ENCODE results near the gene TRIM43.
"Not testable (repeated sequence)": the region's sequence is repeated elsewhere in the genome, so short reads cannot be mapped to it uniquely, and the experiment has no call there.

Gene TRIM43

GRCh38 chr2:95591701-95592100 is at the start of gene TRIM43:
TSS of gene TRIM43 (plus strand) at chr2:95592001. CDS start at chr2:95594024, 2,023 bp downstream.
- not testable (repeated sequence) for DNase-seq (ENCODE audit: low read depth in 2 of 3, low spot score in 2 of 3)

- DNase-seq (ENCODE audit: low read depth in 2 of 3, low spot score in 2 of 3), result no peak
Observed at GRCh38 chr2:95551055-95551568, 40.7 kb upstream of the TRIM43 start.

GRCh38 chr2:95552911-95553310 is 38.9 kb upstream of the TRIM43 start:
- DNase-seq (ENCODE audit: low read depth in 2 of 3, low spot score in 2 of 3), result no peak

GRCh38 chr2:95569170-95569569 is 22.6 kb upstream of the TRIM43 start:
- no peak for DNase-seq (ENCODE audit: low read depth in 2 of 3, low spot score in 2 of 3)

- DNase-seq (ENCODE audit: low read depth in 2 of 3, low spot score in 2 of 3), result no peak
Observed at GRCh38 chr2:95573866-95574265, 17.9 kb upstream of the TRIM43 start.

GRCh38 chr2:95574506-95574905 is 17.3 kb upstream of the TRIM43 start:
- DNase-seq (ENCODE audit: low read depth in 2 of 3, low spot score in 2 of 3), result no peak

GRCh38 chr2:95575857-95576256 is 15.9 kb upstream of the TRIM43 start:
- no peak for DNase-seq (ENCODE audit: low read depth in 2 of 3, low spot score in 2 of 3)

GRCh38 chr2:95578539-95578938 is 13.3 kb upstream of the TRIM43 start:
- DNase-seq (ENCODE audit: low read depth in 2 of 3, low spot score in 2 of 3), result no peak

- not testable (repeated sequence) for DNase-seq (ENCODE audit: low read depth in 2 of 3, low spot score in 2 of 3)
Observed at GRCh38 chr2:95583545-95583944, 8.3 kb upstream of the TRIM43 start.

GRCh38 chr2:95584321-95584720 is 7.5 kb upstream of the TRIM43 start:
- not testable (repeated sequence) for DNase-seq (ENCODE audit: low read depth in 2 of 3, low spot score in 2 of 3)

GRCh38 chr2:95589777-95590536 is 1.8 kb upstream of the TRIM43 start:
- DNase-seq (ENCODE audit: low read depth in 2 of 3, low spot score in 2 of 3), result not testable (repeated sequence)

- not testable (repeated sequence) for DNase-seq (ENCODE audit: low read depth in 2 of 3, low spot score in 2 of 3)
Observed at GRCh38 chr2:95592973-95593372, 1.2 kb downstream of the TRIM43 start.

- DNase-seq (ENCODE audit: low read depth in 2 of 3, low spot score in 2 of 3), result not testable (repeated sequence)
Observed at GRCh38 chr2:95595012-95595411, 3.2 kb downstream of the TRIM43 start.

GRCh38 chr2:95601301-95601700 is 9.5 kb downstream of the TRIM43 start:
- DNase-seq (ENCODE audit: low read depth in 2 of 3, low spot score in 2 of 3), result not testable (repeated sequence)

GRCh38 chr2:95602146-95602545 is 10.3 kb downstream of the TRIM43 start:
- not testable (repeated sequence) for DNase-seq (ENCODE audit: low read depth in 2 of 3, low spot score in 2 of 3)

- not testable (repeated sequence) for DNase-seq (ENCODE audit: low read depth in 2 of 3, low spot score in 2 of 3)
Observed at GRCh38 chr2:95608356-95608755, 16.6 kb downstream of the TRIM43 start.

- not testable (repeated sequence) for DNase-seq (ENCODE audit: low read depth in 2 of 3, low spot score in 2 of 3)
Observed at GRCh38 chr2:95609764-95610163, 18.0 kb downstream of the TRIM43 start.

- DNase-seq (ENCODE audit: low read depth in 2 of 3, low spot score in 2 of 3), result not testable (repeated sequence)
Observed at GRCh38 chr2:95613048-95613447, 21.2 kb downstream of the TRIM43 start.

GRCh38 chr2:95622728-95623127 is 30.9 kb downstream of the TRIM43 start:
- not testable (repeated sequence) for DNase-seq (ENCODE audit: low read depth in 2 of 3, low spot score in 2 of 3)

- DNase-seq (ENCODE audit: low read depth in 2 of 3, low spot score in 2 of 3), result not testable (repeated sequence)
Observed at GRCh38 chr2:95630987-95631386, 39.2 kb downstream of the TRIM43 start.

GRCh38 chr2:95633626-95634259 is 41.9 kb downstream of the TRIM43 start:
- not testable (repeated sequence) for DNase-seq (ENCODE audit: low read depth in 2 of 3, low spot score in 2 of 3)
